Activated effector memory CD4-positive, alpha-beta T cell treated with Interleukin-2 at 50 U/mL for 16 hours (primary cell): ENCODE measurements around the gene AHDC1.

Experiments used
- DNase-seq: peaks from one replicate; pipeline ENCODE4 v3.0.0-alpha.2; 2020

Gene AHDC1

GRCh38 chr1:27527223-27527889 is 76.6 kb downstream of the AHDC1 start:
- DNase-seq = peak; percentile 13

- no peak for DNase-seq
Observed at GRCh38 chr1:27526569-27527222, 77.2 kb downstream of the AHDC1 start.

- DNase-seq = peak; percentile 33
Observed at GRCh38 chr1:27525296-27526272, 78.4 kb downstream of the AHDC1 start.

- DNase-seq = no peak
Observed at GRCh38 chr1:27523337-27524020, 80.5 kb downstream of the AHDC1 start.

- DNase-seq = peak; percentile 63
Observed at GRCh38 chr1:27522432-27523336, 81.3 kb downstream of the AHDC1 start.

- DNase-seq = no peak
Observed at GRCh38 chr1:27521861-27522431, 82.0 kb downstream of the AHDC1 start.

- peak; percentile 45 for DNase-seq
Observed at GRCh38 chr1:27521336-27521831, 82.6 kb downstream of the AHDC1 start.

GRCh38 chr1:27520651-27521050 is 83.3 kb downstream of the AHDC1 start:
- no peak for DNase-seq

GRCh38 chr1:27519331-27520258 is 84.3 kb downstream of the AHDC1 start:
- DNase-seq = no peak

GRCh38 chr1:27518808-27519207 is 85.1 kb downstream of the AHDC1 start:
- no peak for DNase-seq

GRCh38 chr1:27517907-27518718 is 85.8 kb downstream of the AHDC1 start:
- no peak for DNase-seq

GRCh38 chr1:27517301-27517700 is 86.6 kb downstream of the AHDC1 start:
- DNase-seq = no peak

- no peak for DNase-seq
Observed at GRCh38 chr1:27515626-27516025, 88.3 kb downstream of the AHDC1 start.

GRCh38 chr1:27513958-27514357 is 90.0 kb downstream of the AHDC1 start:
- DNase-seq = no peak

- no peak for DNase-seq
Observed at GRCh38 chr1:27513528-27513927, 90.4 kb downstream of the AHDC1 start.

- no peak for DNase-seq
Observed at GRCh38 chr1:27509127-27510080, 94.5 kb downstream of the AHDC1 start.

- no peak for DNase-seq
Observed at GRCh38 chr1:27507960-27508665, 95.8 kb downstream of the AHDC1 start.
